ENCODE measurements around the gene CYP26C1.

CYP26C1 gene, protein sequence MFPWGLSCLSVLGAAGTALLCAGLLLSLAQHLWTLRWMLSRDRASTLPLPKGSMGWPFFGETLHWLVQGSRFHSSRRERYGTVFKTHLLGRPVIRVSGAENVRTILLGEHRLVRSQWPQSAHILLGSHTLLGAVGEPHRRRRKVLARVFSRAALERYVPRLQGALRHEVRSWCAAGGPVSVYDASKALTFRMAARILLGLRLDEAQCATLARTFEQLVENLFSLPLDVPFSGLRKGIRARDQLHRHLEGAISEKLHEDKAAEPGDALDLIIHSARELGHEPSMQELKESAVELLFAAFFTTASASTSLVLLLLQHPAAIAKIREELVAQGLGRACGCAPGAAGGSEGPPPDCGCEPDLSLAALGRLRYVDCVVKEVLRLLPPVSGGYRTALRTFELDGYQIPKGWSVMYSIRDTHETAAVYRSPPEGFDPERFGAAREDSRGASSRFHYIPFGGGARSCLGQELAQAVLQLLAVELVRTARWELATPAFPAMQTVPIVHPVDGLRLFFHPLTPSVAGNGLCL

DNA sequence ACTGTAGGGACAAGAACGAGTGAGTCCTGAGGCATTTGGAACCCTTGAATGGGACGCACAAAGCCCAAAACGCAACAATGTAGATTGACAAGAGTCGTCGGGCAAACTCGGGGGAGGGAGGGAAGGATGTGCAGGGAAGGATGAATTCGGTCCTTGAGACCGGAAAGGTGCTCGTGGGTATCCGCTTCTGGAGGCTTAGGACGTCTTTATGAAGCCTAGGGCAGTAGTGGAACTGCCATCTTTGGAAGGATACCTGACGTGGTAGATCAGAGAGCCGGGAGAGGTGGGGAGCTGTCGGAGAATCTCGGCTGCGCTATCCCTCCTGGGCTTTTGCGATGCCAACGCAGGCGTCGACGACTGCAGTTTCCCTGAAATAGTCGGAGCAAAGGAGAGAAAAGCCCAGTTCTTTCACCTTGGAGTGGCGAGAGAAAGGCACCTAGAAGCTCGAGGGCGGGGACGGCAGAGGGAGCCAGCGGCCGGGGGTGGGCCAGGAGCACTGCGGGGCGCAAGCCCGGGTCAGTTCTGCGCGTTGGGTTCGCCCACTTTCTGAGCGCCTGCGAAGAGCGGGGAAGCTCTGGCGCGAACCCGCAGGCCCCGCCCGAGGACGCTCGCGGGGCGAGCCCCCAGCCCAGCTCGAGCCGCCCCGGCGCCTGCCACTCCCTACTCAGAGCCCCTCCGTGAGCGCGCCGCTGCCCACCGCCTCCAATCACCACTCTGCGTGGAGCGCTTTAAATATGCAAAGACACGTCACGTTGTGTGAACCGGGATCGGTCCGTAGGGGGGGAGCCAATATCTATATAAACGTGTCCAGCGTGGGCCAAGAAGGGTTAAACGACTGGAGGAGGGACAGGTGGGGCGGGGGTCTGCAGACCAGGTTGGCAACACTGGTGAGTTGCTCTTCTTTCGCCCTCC lies at the start of gene CYP26C1:
CYP26C1 (plus strand) TSS at position 824 of the 912 bp plus-strand sequence. CDS start 466 bp downstream, outside the sequence.
- DNase-seq = no peak

GRCh38 chr10:93015722-93016121 lies 44.9 kb upstream of the CYP26C1 start:
- no peak for DNase-seq

- no peak for DNase-seq
Measured at GRCh38 chr10:93023013-93023650, 37.5 kb upstream of the CYP26C1 start.

GRCh38 chr10:93026072-93026471 lies 34.5 kb upstream of the CYP26C1 start:
- no peak for DNase-seq

GRCh38 chr10:93027508-93027907 lies 33.1 kb upstream of the CYP26C1 start:
- no peak for DNase-seq

- peak; percentile 58 for DNase-seq
Measured at GRCh38 chr10:93028883-93029282, 31.7 kb upstream of the CYP26C1 start.

DNA sequence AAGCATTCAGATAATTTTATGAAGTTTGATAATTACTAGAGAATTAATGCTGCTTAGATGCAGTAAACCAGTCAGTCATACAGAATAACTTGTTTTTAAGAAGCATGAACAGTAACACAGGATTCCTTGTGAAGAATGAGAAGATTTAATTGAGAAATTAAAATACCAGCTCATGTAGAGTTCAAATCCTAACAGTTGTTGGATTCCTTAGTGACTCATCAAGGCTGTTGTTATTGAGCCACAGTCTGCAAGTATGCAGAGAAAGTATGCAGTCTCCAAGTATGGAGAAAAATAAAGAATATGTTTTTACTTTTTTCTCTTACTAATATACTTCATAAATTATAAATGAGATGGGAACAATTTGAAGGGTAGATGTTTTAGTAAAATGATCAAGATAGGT lies 30.2 kb upstream of the CYP26C1 start:
- no peak for DNase-seq

GRCh38 chr10:93032105-93032808 lies 28.3 kb upstream of the CYP26C1 start:
- DNase-seq = no peak

- DNase-seq = no peak
Measured at GRCh38 chr10:93032809-93033137, 27.8 kb upstream of the CYP26C1 start.

- DNase-seq = no peak
Measured at GRCh38 chr10:93034426-93034825, 26.2 kb upstream of the CYP26C1 start.

DNA sequence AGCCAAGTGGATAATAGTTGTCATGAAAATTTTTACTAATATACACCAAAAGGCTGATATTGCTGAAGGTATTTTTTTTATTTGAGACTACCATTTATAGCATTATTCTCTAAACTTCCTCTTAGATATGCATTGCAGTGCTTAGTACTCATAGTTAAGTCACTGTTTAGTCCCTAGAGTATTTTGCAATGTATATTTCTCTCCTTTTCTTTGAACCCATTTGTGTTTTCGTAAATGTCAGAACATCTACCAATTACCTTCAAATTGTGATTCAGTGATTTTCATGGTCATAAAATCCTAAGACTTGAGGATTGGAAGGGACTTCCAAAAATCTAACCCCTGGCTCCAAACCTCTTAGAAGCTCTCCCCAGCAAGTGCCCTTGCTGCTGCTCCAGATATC lies 21.5 kb upstream of the CYP26C1 start:
- no peak for DNase-seq

DNA sequence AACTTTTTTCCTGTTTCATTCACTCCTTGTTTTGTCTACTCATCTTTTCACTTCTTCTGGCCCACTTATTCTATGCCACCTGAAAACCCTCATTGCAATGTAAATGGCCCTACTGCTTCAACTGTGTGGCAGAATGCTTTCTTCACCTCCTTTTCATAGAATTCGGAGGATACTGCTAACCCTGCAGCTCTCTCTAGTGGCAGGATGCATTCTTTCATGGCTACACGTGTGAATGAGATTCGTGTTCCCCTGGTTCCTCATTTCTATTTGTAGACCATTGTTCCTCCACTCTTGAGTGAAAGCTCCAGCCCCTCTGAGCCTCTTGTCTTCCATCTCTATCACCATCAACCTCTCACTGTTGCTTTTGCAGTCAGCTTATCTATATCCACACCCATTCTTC lies 20.9 kb upstream of the CYP26C1 start:
- no peak for DNase-seq

DNA sequence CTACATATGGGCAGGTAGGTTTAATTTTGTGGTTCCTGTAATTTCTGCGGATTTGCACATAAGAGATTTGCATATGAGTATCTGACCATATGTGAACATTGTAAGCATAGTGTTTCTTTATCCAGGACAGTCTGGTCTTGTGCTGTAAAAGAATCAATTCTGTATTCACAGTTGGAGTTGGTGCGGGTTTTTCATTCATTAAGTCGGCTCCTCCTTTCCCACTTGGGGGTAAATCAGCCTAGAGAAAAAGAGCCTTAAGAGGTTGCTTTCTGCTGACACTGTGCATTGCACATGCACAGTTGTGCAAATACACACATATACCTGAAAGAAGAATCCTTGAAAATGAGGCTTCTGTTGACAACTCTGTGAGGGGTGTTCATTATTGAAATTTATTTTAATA lies 6.1 kb upstream of the CYP26C1 start:
- DNase-seq = no peak

GRCh38 chr10:93058139-93058538 lies 2.5 kb upstream of the CYP26C1 start:
- DNase-seq = no peak

DNA sequence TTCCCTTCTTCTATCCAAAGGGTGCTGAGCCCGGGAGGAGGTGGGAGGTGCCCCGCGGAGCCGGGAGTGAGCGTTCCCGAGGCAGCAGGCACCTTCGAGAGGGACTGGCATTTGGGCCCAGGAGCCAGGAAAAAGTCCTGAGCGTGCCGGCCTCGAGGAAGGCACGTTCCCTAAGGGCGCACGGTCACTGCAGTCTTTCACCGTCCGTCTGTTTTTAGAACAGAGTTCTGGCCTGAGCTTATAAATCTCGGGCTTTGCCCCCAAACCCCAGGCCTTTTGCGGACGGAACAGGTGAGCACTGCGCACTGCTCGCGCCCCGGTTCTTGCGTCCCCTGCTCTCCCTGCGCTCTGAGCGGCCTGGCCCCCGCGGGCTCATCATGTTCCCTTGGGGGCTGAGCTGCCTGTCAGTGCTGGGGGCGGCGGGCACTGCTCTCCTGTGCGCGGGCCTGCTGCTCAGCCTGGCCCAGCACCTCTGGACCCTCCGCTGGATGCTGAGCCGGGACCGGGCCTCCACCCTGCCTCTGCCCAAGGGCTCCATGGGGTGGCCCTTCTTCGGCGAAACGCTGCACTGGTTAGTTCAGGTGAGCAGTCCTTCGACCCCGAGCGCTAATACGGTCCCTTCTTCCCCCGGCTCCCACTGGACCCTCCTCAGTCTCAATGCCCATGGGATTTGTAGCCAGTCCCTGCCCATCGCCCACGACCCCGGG lies 442 bp downstream of the CYP26C1 start:
- DNase-seq = no peak

DNA sequence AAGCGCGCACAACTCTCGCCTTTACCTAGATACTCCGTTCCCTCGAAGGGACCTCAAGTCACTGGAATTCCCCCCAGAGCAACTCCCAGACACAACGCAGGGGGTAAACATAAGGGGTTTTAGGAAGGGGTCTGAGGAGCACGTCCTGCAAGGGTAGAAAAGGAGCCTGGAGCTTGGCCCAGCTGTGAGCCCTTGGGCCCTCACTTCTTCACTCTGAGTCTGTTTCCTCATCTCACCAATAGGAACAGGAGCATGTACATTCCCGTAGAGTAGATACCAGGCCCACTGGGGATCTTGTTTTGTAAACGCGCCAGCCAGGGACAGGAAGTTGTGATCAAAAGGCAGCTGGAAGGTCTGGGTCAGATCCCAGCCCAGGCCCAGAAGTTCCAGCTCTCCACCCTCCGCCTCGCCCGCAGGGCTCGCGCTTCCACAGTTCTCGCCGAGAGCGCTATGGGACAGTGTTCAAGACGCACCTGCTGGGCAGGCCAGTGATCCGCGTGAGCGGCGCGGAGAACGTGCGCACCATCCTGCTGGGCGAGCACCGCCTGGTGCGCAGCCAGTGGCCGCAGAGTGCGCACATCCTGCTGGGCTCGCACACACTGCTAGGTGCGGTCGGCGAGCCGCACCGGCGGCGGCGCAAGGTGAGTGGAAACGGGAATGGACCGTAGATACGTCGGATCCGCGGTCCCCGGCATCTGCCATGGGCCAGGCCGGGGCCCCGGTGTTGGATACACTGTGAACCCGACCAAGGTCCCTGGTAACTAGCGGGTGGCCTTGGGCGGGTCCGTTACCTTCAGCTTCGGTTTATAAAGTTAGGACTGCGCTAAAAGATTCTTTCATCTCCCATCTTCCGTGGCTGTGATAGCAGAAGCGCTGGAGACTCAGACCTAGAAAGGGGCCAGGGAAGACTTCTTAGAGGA lies 1.3 kb downstream of the CYP26C1 start:
- DNase-seq = no peak

DNA sequence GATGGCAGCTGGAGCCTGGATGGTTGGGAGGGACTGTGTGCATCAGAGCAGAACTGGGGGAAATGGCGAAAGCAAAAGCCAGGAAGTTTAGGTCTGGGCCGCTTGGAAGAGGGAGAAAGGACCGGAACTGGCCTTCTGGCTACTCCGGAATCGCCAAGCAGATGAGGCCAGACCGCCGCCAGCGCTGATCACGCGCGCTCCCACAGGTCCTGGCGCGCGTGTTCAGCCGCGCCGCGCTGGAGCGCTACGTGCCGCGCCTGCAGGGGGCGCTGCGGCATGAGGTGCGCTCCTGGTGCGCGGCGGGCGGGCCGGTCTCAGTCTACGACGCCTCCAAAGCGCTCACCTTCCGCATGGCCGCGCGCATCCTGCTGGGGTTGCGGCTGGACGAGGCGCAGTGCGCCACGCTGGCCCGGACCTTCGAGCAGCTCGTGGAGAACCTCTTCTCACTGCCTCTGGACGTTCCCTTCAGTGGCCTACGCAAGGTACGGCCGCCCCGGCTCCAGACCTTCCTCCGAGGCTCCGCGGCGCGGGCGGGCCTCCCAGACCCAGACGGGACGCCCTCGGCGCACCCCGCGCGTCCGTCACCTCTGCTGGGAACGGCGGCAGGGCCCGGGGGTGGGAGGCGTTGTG lies 2.0 kb downstream of the CYP26C1 start:
- DNase-seq = peak; percentile 75

GRCh38 chr10:93063144-93063976 lies 2.8 kb downstream of the CYP26C1 start:
- DNase-seq = no peak

DNA sequence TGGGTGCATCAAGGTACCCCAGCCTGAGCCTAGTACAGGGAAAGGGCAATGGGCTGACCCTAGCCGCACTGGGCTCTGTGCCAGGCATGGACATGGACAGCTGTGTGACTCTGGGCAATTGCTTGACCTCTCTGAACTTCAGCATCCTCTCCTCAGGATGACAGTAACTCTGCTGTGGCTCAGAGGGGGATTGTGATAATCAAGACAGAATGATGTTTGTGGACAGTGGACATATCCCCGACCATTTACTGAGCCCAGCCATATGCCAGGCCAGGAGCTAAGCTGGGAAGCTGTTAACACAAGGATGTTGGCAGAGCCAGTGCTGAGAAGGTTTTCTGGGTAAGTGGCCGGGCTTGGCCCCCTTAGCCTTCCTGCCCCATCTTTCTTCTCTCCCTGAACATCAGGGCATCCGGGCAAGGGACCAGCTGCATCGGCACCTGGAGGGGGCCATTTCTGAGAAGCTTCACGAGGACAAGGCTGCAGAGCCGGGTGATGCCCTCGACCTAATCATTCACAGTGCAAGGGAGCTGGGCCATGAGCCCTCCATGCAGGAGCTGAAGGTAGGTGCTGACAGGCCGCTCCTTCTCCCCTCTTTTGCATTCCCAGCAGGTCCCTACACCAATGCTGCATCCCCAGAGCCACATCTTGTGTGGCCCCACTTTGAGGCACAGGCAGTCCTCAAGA lies 3.5 kb downstream of the CYP26C1 start:
- DNase-seq = no peak

Data from islet precursor cell (in vitro differentiated cells).